Parathyroid adenoma (tissue), 2 donors: ENCODE data around the gene SLC16A4.
A peak's percentile ranks its signal among the peaks of the same experiment; 100 is the strongest.

Experiments
- H2AFZ ChIP-seq: fragments of 300-600 bp; sonication (generic); one replicate; pipeline ENCODE4 v1.7.0; 2017; ENCODE audit warnings: antibody characterized with exemption, mild to moderate bottlenecking
- H3K27ac ChIP-seq: fragments of 300-600 bp; sonication (generic); one replicate; pipeline ENCODE4 v1.7.0; 2017
- H3K27me3 ChIP-seq: fragments of 300-600 bp; sonication (generic); one replicate; pipeline ENCODE4 v1.7.0; 2017; ENCODE audit warnings: low read length; ENCODE audit not compliant: control insufficient read depth, insufficient read depth
- H3K36me3 ChIP-seq: fragments of 300-600 bp; sonication (generic); one replicate; pipeline ENCODE4 v1.7.0; 2017; ENCODE audit warnings: low read length; ENCODE audit not compliant: control insufficient read depth, insufficient read depth
- H3K4me1 ChIP-seq: fragments of 300-600 bp; sonication (generic); one replicate; pipeline ENCODE4 v1.7.0; 2017; ENCODE audit warnings: control low read depth
- H3K4me2 ChIP-seq: fragments of 300-600 bp; sonication (generic); one replicate; pipeline ENCODE4 v1.7.0; 2017; ENCODE audit warnings: low read length
- H3K4me3 ChIP-seq: fragments of 300-600 bp; sonication (generic); one replicate; pipeline ENCODE4 v1.7.0; 2017; ENCODE audit warnings: low read depth, low read length
- H3K79me2 ChIP-seq: fragments of 300-600 bp; sonication (generic); one replicate; pipeline ENCODE4 v1.7.0; 2017; ENCODE audit warnings: control low read depth
- H3K9ac ChIP-seq: fragments of 300-600 bp; sonication (generic); one replicate; pipeline ENCODE4 v1.7.0; 2017; ENCODE audit warnings: mild to moderate bottlenecking
- H3K9me3 ChIP-seq: fragments of 300-600 bp; sonication (generic); one replicate; pipeline ENCODE4 v1.7.0; 2017; ENCODE audit warnings: low read length; ENCODE audit not compliant: control insufficient read depth
- TF ChIP-seq, protein P1 (sequence below): fragments of 300-600 bp; sonication (generic); IDR thresholded peaks from one replicate; pipeline ENCODE4 v1.7.0; 2017; ENCODE audit warnings: antibody characterized with exemption, mild to moderate bottlenecking
- donor health status: primary hyperparathyroidism.

Gene SLC16A4

DNA sequence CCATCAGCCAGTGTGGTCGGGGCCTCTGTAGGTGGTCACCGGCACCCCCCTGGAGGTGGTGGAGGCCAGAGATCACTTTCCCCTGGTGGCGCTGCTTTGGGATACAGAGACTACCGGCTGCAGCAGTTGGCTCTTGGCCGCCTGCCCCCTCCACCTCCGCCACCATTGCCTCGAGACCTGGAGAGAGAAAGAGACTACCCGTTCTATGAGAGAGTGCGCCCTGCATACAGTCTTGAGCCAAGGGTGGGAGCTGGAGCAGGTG lies 50.7 kb downstream of the SLC16A4 start:
- H2AFZ ChIP-seq, result peak overlapping the region; percentile 82
- no peaks in the 10 kb centered on the region for H3K9me3 ChIP-seq
- no peak overlapping the region for H3K9ac ChIP-seq
- peak overlapping the region; percentile 97 for H3K4me3 ChIP-seq
- TF ChIP-seq, protein P1, sequence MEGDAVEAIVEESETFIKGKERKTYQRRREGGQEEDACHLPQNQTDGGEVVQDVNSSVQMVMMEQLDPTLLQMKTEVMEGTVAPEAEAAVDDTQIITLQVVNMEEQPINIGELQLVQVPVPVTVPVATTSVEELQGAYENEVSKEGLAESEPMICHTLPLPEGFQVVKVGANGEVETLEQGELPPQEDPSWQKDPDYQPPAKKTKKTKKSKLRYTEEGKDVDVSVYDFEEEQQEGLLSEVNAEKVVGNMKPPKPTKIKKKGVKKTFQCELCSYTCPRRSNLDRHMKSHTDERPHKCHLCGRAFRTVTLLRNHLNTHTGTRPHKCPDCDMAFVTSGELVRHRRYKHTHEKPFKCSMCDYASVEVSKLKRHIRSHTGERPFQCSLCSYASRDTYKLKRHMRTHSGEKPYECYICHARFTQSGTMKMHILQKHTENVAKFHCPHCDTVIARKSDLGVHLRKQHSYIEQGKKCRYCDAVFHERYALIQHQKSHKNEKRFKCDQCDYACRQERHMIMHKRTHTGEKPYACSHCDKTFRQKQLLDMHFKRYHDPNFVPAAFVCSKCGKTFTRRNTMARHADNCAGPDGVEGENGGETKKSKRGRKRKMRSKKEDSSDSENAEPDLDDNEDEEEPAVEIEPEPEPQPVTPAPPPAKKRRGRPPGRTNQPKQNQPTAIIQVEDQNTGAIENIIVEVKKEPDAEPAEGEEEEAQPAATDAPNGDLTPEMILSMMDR, result no peak
- H3K4me1 ChIP-seq, result peaks cover 13% of the 10 kb centered on the region
- peak overlapping the region; percentile 85 for H3K27ac ChIP-seq
- H3K79me2 ChIP-seq, result peaks cover 10% of the 10 kb centered on the region
- peak overlapping the region; percentile 86 for H3K4me2 ChIP-seq
- H3K36me3 ChIP-seq, result no peaks in the 10 kb centered on the region
- no peaks in the 10 kb centered on the region for H3K27me3 ChIP-seq

DNA sequence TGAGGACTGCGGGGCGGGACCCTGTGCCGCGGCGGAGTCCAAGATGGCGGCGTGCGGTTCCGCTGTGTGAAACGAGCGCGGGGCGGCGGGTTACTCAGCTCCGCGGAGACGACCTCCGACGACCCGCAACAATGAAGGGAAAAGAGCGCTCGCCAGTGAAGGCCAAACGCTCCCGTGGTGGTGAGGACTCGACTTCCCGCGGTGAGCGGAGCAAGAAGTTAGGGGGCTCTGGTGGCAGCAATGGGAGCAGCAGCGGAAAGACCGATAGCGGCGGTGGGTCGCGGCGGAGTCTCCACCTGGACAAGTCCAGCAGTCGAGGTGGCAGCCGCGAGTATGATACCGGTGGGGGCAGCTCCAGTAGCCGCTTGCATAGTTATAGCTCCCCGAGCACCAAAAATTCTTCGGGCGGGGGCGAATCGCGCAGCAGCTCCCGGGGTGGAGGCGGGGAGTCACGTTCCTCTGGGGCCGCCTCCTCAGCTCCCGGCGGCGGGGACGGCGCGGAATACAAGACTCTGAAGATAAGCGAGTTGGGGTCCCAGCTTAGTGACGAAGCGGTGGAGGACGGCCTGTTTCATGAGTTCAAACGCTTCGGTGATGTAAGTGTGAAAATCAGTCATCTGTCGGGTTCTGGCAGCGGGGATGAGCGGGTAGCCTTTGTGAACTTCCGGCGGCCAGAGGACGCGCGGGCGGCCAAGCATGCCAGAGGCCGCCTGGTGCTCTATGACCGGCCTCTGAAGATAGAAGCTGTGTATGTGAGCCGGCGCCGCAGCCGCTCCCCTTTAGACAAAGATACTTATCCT lies 51.2 kb downstream of the SLC16A4 start:
- H3K27ac ChIP-seq, result peak overlapping the region; percentile 85
- peak overlapping the region; percentile 82 for H2AFZ ChIP-seq
- H3K27me3 ChIP-seq, result no peaks in the 10 kb centered on the region
- H3K79me2 ChIP-seq, result peaks cover 10% of the 10 kb centered on the region
- H3K4me1 ChIP-seq, result peaks cover 13% of the 10 kb centered on the region
- TF ChIP-seq, protein P1, result no peak
- H3K9ac ChIP-seq, result no peak overlapping the region
- no peaks in the 10 kb centered on the region for H3K9me3 ChIP-seq
- H3K36me3 ChIP-seq, result no peaks in the 10 kb centered on the region
- H3K4me3 ChIP-seq, result peak overlapping the region; percentile 97
- peak overlapping the region; percentile 86 for H3K4me2 ChIP-seq

DNA sequence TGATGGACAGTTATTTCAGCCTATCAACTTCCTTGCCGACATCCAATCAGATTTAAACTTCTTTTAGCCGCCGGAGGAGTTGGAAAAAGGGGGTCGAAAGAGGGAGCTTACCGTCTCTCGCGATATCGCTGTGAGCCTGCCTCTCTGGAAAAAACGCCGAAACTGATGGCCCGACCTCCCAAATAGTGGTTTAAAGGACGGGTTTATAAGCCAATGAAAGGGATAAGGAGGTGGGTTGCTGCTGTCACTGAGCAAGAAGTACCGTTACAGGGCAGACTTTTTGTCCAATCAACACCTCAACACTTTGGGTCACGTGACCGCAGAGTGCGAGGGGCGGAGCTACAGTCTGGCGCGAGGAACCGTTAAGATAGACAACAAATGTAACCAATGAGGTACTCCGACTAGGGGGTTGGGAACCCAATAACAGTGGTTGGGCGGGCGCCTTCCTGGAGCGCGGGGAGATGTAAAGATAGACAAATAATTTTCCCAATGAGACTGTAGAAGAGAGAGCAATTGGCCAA lies 51.9 kb downstream of the SLC16A4 start, which contains the start of gene RBM15:
Gene RBM15, plus strand, starts transcription at position 492 of the 521 bp plus-strand sequence. Its CDS starts 29 bp downstream, at position 521.
- TF ChIP-seq, protein P1, result no peak
- no peaks in the 10 kb centered on the region for H3K9me3 ChIP-seq
- peak within 1 kb of the TSS; percentile 28 for H3K9ac ChIP-seq
- H2AFZ ChIP-seq, result peak within 1 kb of the TSS; percentile 94
- peak within 1 kb of the TSS; percentile 97 for H3K4me3 ChIP-seq
- H3K27me3 ChIP-seq, result no peaks in the 10 kb centered on the region
- peak within 1 kb of the TSS; percentile 99 for H3K27ac ChIP-seq
- H3K4me2 ChIP-seq, result peak within 1 kb of the TSS; percentile 98
- H3K4me1 ChIP-seq, result peaks cover 13% of the 10 kb centered on the region
- H3K36me3 ChIP-seq, result no peaks in the 10 kb centered on the region
- peaks cover 10% of the 10 kb centered on the region for H3K79me2 ChIP-seq

DNA sequence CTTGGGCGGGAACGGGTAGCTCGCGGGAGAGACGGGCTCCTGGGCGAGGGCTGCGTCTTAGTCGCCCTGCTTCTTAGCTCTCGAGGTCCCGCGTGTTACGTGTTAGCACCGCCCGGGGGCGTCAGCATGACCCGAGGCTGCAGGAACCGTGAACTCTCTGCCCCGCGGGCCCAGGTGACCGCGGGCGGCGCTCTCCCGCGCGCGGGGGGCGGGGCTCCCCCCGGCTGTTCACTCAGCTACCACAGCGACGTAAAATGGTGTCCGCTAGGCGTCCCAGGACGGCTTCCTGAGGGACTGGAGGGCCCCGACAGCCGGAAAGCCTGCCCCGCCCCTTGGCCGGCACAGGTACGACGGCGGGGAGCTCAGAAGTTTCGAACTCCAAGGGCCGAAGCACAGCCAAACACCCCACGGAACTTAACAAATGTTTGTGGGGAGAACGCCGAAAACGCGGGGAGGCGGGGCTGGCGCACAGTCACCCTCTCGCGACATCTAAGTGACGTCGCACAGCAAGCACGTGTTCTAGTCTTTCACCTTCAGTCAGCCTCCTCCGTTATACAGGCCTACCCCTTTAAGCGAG lies 52.4 kb downstream of the SLC16A4 start:
- TF ChIP-seq, protein P1, result peak; percentile 58
- Histone ChIP-seq H3K4me1 (peaks cover 13% of the 10 kb centered on the region), H3K36me3 (no peaks in the 10 kb centered on the region), H2AFZ (peak overlapping the region; percentile 94), H3K9ac (peak overlapping the region; percentile 28), H3K27me3 (no peaks in the 10 kb centered on the region), H3K27ac (peak overlapping the region; percentile 99), H3K9me3 (no peaks in the 10 kb centered on the region), H3K79me2 (peaks cover 10% of the 10 kb centered on the region), H3K4me3 (peak overlapping the region; percentile 97), H3K4me2 (peak overlapping the region; percentile 98)
